AG04450 (cell line): ENCODE data around the gene SMAD6. TPM values are rescaled to one million over a fixed set of nuclear protein-coding genes. Genes with fewer than 3 reads are reported as not detected.

ENCODE experiments used
- CTCF ChIA-PET: fragments of 300-600, 350-600 bp; formaldehyde crosslinking; extraction: SDS; loops from one replicate; lab custom pipeline; 2022; ENCODE audit warnings: antibody characterized with exemption, inconsistent platforms; lab: Charles Lee
- POLR2A ChIA-PET: fragments of 350-600 bp; formaldehyde crosslinking; extraction: SDS; loops from one replicate; lab custom pipeline; 2021; ENCODE audit warnings: antibody characterized with exemption, inconsistent platforms; lab: Yijun Ruan, JAX
- DNase-seq: peaks from one replicate; pipeline ENCODE4 v3.0.0-alpha.2; 2011; ENCODE audit warnings: low read depth, low spot score
- H3K27ac ChIP-seq: one replicate; pipeline ENCODE4 v1.5.1; 2012; ENCODE audit warnings: low read depth, low read length, control low read depth
- H3K27me3 ChIP-seq: one replicate; pipeline ENCODE4 v1.6.0; 2012; ENCODE audit warnings: low read length; ENCODE audit not compliant: control insufficient read depth, insufficient read depth
- H3K4me3 ChIP-seq: 2 replicates; pipeline ENCODE4 v1.5.1; 2011; ENCODE audit warnings: mild to moderate bottlenecking, low read depth, low read length, control low read depth
- H3K9me3 ChIP-seq: 2 replicates; pipeline ENCODE4 v1.5.1; 2012; ENCODE audit warnings: low read length; ENCODE audit not compliant: control insufficient read depth, insufficient read depth
- polyA plus RNA-seq: library from polyadenylated mRNA; depleted of rRNA; stranded (reverse); fragments of >200 nt; gene quantifications from 2 replicates; pipeline ENCODE4 v1.2.3, GENCODE V29; 2011
- TF ChIP-seq, protein P1 (sequence below): IDR thresholded peaks from 2 replicates; pipeline ENCODE4 v1.5.1; 2011; ENCODE audit warnings: low read depth, low read length, control low read depth, inconsistent platforms

SMAD6 gene
- polyA plus RNA-seq, 1 experiment = 1.8 TPM

DNA sequence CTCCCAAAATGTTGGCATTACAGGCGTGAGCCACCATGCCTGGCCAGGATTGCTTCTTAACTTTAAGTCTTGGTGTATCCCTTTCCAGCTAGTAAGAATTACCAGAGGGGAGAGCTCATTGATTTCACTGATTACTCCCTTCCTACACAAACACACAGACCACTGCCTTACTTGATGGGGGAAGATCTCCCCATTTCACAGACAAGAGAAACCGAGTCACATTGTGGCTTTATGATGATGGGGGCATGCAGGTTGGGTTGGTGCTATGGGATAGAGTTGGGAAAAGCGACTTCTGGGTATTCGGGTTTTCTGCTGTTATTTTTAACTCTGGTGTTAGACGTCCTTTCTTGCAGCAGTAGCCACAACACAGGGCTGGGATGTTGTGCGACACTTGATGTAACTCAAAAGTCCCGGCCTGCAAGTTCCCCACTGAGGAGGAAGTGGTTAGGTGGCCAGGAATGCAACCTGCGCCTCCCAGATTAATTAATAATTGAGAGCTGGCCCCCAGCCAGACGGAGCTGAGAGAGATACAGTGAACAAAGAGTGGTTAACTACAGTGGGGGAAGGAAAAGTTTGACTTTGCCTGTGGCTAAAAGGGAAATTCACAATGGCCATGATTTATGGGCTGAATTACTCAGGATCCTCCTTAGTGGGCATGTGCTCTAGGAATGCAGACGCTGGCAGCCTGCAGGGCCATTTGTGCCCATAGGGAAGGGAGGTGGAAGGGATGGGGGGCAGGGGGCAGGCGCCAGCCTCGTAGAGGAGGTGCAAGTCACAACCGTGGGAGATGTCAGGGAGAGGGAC lies 63.6 kb downstream of the SMAD6 start:
- H3K27me3 ChIP-seq = no peaks in the 10 kb centered on the region
- CTCF ChIA-PET = interaction anchor here (0.5 kb wide), 1 partner anchor 35 kb away, joined by 4 read pairs; no protein-coding TSS in a partner anchor
- no peak for DNase-seq
- no peak overlapping the region for H3K4me3 ChIP-seq
- no peak overlapping the region for H3K27ac ChIP-seq
- POLR2A ChIA-PET = no interaction called here
- TF ChIP-seq, protein P1, sequence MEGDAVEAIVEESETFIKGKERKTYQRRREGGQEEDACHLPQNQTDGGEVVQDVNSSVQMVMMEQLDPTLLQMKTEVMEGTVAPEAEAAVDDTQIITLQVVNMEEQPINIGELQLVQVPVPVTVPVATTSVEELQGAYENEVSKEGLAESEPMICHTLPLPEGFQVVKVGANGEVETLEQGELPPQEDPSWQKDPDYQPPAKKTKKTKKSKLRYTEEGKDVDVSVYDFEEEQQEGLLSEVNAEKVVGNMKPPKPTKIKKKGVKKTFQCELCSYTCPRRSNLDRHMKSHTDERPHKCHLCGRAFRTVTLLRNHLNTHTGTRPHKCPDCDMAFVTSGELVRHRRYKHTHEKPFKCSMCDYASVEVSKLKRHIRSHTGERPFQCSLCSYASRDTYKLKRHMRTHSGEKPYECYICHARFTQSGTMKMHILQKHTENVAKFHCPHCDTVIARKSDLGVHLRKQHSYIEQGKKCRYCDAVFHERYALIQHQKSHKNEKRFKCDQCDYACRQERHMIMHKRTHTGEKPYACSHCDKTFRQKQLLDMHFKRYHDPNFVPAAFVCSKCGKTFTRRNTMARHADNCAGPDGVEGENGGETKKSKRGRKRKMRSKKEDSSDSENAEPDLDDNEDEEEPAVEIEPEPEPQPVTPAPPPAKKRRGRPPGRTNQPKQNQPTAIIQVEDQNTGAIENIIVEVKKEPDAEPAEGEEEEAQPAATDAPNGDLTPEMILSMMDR = no peak
- H3K9me3 ChIP-seq = no peaks in the 10 kb centered on the region

GRCh38 chr15:66766282-66767230 lies 64.5 kb downstream of the SMAD6 start:
- TF ChIP-seq, protein P1 = no peak
- Histone ChIP-seq H3K27me3 (no peaks in the 10 kb centered on the region), H3K4me3 (no peak overlapping the region), H3K27ac (no peak overlapping the region), H3K9me3 (no peaks in the 10 kb centered on the region)
- CTCF ChIA-PET = interaction anchor here (0.9 kb wide), 1 partner anchor 85 kb away, joined by 3 read pairs; no protein-coding TSS in a partner anchor
- POLR2A ChIA-PET = interaction anchor here (0.8 to 1.0 kb wide), 2 partner anchors 13 to 22 kb away, joined by 3 read pairs; no protein-coding TSS in a partner anchor
- no peak for DNase-seq

DNA sequence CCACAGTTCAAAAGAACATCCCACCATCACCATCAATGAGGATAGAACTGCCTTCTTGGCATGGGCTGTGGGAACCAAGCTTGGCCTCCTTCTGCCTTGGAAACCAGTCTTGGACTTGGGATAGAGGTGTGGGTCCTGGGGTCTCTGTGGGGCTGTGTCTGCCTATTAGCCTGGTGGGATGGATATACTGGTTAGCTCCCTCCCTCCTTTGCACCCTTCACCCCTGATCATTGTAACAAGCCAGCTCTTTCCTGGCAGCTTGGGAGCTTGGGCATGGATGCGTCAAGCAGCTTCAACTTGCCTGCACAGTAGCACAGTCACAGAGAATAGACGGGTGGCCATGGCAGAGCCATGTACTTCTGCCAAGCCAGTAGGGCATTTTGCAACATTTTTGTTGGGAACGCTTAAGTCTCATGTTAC lies 65.2 kb downstream of the SMAD6 start:
- Histone ChIP-seq H3K4me3 (no peak overlapping the region), H3K27me3 (no peaks in the 10 kb centered on the region), H3K9me3 (no peaks in the 10 kb centered on the region), H3K27ac (no peak overlapping the region)
- TF ChIP-seq, protein P1 = no peak
- POLR2A ChIA-PET = interaction anchor here (0.8 to 1.0 kb wide), 2 partner anchors 12 to 22 kb away, joined by 3 read pairs; no protein-coding TSS in a partner anchor
- CTCF ChIA-PET = interaction anchor here (0.6 to 1.0 kb wide), 3 partner anchors 12 to 84 kb away, joined by 3 to 4 read pairs (median 3); no protein-coding TSS in a partner anchor
- no peak for DNase-seq

- no peak for DNase-seq
- H3K9me3 ChIP-seq = no peaks in the 10 kb centered on the region
- TF ChIP-seq, protein P1 = no peak
- no peaks in the 10 kb centered on the region for H3K27me3 ChIP-seq
- POLR2A ChIA-PET = no interaction called here
- no peak overlapping the region for H3K4me3 ChIP-seq
- CTCF ChIA-PET = interaction anchor here (1.1 kb wide), 1 partner anchor 83 kb away, joined by 3 read pairs; no protein-coding TSS in a partner anchor
- no peak overlapping the region for H3K27ac ChIP-seq
Observed at GRCh38 chr15:66768987-66769386, 67.0 kb downstream of the SMAD6 start.
